ENCODE results near the gene SIL1.
"Not testable (repeated sequence)": the region's sequence is repeated elsewhere in the genome, so short reads cannot be mapped to it uniquely, and the experiment has no call there.

SIL1 gene

GRCh38 chr5:139204196-139204595, 6.0 kb upstream of the SIL1 start:
- DNase-seq (ENCODE audit: low read depth) = peak; percentile 13

DNA sequence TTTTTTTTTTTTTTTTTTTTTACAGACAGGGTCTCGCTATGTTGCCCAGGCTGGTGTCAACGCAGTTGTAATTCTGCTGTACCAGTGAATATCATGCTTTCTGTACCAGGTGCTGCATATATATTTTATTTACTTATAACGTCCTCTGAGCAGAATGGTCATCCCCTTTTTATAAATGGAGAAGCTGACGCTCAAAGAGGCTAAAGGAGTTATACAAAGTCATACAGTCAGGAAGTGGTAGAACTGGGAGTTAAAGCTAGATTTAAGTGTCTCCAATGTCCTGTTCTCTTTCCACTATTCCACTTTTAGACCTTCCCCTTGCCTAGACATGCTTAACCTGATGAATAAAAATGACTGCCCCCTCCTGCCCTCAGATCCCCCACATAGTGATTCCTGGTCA, 1.2 kb upstream of the SIL1 start:
- no peak for DNase-seq (ENCODE audit: low read depth)

DNA sequence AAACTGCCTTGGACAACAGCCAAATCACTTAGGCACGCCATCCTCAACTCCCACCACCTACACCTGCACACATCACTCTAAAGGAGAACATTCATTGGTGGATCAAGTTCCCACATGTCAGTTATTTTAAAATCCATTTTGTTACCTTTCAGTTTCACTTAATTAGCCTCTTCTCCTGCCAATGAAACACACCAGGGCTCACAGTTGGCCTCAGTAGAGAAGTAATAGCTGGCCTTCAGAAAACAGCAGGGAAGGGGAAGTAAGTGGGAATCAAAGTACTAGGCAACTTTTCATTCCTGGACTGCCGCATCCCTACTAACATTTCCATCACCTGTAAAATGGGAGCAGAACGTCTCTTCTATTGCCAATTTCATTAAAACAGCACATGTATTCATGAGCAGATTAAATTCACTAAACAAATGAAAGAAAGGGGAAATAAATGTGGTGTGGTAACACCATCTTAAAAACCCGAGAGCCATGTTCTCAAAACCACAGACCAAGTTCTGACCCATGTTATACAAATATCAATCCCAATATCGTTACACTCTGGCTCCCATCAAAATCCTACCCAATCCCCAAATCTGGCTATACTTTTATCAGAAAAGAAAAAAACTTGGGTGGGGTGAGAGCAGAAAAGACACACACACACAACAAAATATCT, 1.7 kb downstream of the SIL1 start:
- DNase-seq (ENCODE audit: low read depth) = no peak

GRCh38 chr5:139194486-139194885, 3.7 kb downstream of the SIL1 start:
- DNase-seq (ENCODE audit: low read depth) = no peak

DNA sequence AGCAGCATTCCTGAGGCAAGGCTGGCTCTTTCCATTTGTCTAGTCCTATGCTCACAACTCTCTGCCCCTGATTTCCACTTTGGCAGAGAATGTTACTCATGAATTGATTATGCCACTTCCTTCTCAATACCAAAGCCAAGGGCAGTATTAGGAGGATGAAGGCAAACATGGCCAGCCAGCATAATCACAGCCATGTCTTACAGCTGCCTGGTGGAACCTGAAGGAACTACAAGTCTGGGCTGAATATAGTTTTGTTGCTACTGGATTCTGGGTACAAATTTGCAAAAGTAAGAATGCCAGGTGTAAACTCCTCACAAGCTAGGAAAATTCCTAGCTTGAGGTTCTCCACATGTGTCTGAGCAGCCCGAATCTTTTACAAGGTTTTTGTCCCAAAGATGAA, 4.2 kb downstream of the SIL1 start:
- DNase-seq (ENCODE audit: low read depth) = peak; percentile 35

DNA sequence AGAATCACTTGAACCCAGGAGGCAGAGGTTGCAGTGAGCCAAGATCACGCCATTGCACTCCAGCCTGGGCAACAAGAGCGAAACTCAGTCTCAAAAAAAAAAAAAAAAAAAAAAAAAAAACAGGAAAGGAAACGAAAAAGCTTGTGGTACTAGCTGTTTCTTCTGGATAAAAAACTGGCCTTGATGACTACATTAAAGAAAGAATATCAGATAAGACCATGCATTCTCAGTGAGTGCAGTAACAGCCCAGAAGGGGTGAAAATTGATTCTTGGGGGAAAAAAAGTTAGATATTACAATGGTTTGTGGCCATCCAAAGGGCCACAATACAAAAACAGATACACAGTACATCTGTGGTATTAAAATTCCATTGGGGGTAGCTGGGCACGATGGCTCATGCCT, 5.3 kb downstream of the SIL1 start:
- not testable (repeated sequence) for DNase-seq (ENCODE audit: low read depth)

DNA sequence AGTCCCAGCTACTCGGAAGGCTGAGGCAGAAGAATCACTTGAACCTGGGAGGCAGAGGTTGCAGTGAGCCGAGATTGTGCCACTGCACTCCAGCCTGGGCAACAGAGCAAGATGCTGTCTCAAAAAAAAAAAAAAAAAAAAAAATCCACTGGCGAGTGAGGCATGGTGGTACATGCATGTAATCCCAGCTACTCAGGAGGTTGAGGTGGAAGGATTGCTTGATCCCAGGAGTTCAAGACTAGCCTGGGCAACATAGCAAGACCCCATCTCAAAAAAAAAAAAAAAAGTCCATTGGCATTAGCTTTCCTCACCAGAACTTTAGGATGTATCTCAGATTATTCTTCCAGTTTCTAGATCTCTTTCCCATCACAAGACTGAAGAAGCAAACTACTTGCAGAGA, 6.2 kb downstream of the SIL1 start:
- not testable (repeated sequence) for DNase-seq (ENCODE audit: low read depth)

DNA sequence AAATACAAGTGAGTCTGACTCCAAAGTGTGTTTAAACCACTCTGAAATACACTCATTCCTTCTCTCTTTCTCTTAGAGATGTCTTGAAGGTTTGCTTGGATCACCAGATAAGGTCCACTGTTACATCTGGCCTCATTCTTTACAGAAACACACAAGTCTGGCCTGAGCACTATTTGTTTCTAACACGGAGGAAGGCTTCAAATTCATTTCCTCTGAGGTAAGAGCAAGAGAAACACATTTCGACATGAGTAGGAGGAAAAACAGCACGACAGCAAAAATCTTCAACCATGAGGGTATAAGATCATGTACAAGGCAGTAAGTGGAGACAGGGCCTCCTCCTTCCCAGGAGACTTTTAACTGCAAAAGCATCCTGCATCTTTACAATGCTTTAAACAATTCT, 8.0 kb downstream of the SIL1 start:
- DNase-seq (ENCODE audit: low read depth) = peak; percentile 96

- DNase-seq (ENCODE audit: low read depth) = no peak
Measured at GRCh38 chr5:139188558-139189270, 9.5 kb downstream of the SIL1 start.

GRCh38 chr5:139186752-139187326, 11.3 kb downstream of the SIL1 start:
- DNase-seq (ENCODE audit: low read depth) = peak; percentile 60

- DNase-seq (ENCODE audit: low read depth) = peak; percentile 39
Measured at GRCh38 chr5:139186261-139186660, 11.9 kb downstream of the SIL1 start.

DNA sequence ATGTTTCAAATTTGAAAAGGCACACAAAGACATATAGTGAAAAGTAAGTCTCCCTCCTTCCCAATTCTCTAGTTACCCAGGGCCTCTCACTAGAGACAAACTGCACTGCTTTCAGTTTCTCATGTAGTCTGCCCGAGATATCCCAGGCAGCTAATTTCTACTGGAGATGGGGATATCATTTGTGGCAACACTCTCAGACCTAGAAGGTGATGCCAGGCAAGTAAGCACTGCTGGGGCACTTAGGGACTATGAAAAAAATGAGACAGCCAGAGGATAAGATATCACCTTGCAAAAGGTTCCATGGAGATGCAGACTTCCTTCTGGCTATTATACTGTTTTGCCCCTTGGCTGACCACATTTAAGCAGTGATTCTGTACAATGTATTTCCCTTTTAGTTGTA, 12.6 kb downstream of the SIL1 start:
- DNase-seq (ENCODE audit: low read depth) = no peak

GRCh38 chr5:139183502-139183901, 14.7 kb downstream of the SIL1 start:
- DNase-seq (ENCODE audit: low read depth) = no peak

DNA sequence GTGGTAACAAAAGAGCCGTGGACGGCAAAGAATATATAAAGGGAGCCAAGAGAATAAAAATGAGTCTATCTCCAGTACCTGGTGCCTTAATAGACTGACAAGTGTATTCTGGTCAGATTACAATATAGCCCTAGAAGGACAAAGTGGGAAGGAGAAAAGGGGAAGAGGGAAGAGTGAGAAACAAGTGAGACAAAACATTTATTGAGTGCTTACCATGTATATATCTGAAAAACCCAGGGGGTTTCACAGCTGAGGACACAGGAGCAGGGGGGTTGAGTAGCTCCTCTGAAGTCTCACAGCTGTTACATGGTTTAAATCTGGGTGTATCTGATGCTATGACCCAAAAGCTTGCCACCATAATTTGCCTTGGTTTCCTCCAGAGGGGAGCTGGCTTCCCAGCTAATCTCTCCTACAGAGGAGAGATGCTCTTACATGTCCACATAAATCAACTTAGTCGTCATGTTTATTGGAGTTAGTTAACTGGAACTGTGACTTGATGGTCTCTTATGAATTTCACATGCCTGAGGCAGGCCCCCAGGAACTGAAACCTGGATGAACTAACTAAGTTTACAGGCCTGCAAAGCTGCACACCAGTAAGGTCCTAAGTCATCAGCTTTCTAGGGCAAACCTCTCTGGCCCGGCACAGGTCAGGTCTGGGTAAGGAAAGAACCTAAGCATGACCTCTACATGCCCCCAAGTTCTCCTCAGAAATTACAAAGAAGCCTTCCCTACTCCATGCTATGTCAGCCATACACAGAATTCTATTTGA, 15.5 kb downstream of the SIL1 start:
- no peak for DNase-seq (ENCODE audit: low read depth)

DNA sequence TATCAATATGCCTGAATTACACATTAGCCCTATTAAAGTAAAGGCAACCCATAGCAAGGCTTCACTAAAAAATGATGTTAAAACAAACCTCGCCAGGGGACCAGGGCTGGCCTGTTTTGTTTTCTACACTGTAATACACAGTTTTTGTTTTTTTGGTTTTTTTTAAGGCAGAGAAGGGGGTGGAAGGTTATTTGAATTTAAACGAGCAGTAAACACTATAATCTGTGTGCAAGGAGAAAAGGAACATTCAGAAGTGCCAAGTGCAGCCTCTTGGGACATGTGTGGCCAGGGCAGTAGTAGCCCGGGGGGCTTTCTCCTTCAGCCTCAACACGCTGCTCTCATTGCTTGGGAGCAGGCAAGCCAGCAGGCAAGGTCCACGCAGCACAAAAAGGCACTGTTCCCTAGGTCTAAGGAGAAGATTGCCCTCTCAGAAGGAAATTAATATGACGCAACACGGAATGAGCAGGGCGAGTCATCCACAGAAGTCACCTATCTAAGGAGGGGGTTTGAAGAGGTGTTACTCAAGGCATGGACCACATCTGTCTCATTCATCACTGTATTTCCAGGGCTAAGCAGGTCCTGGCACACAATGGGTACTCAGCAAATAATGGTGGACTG, 16.2 kb downstream of the SIL1 start:
- peak; percentile 65 for DNase-seq (ENCODE audit: low read depth)

- DNase-seq (ENCODE audit: low read depth) = no peak
Measured at GRCh38 chr5:139181322-139181730, 16.8 kb downstream of the SIL1 start.

GRCh38 chr5:139180850-139181249, 17.3 kb downstream of the SIL1 start:
- no peak for DNase-seq (ENCODE audit: low read depth)

- not testable (repeated sequence) for DNase-seq (ENCODE audit: low read depth)
Measured at GRCh38 chr5:139179778-139180513, 18.2 kb downstream of the SIL1 start.

DNA sequence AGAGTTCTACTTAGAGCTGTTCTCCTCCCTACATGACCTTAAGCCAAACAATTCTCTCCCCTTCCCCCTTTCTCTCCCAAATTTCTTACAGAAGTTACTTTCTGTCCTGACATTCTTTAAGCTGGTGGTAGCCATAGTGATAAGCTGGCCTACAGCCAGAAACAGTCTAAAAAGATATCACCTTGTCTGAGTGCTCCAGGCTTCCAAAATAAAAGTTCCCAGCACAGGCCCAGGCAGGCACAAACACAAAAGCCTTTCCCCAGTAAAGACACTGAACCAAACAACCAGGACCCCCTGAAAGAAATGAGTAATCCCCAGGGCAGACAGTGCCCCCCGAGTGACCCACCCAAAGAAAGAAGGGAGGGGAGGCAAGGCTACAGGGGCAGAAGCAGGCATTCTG, 19.2 kb downstream of the SIL1 start:
- peak; percentile 34 for DNase-seq (ENCODE audit: low read depth)

DNA sequence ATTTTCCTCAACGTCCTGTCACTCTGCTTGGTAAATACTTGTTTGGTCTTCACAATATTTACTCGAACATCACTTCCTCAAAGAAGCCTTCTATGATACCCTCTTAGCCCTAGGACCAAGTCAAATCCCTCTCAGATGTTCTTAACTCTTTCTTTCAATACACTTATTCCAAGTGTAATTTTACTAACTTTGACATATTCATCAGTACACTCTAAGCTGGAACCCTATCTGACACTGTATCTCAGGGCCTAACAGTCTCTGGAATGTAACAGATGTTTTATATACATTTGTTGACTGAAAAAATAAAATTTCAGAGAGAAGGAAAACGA, 19.6 kb downstream of the SIL1 start:
- peak; percentile 14 for DNase-seq (ENCODE audit: low read depth)

DNA sequence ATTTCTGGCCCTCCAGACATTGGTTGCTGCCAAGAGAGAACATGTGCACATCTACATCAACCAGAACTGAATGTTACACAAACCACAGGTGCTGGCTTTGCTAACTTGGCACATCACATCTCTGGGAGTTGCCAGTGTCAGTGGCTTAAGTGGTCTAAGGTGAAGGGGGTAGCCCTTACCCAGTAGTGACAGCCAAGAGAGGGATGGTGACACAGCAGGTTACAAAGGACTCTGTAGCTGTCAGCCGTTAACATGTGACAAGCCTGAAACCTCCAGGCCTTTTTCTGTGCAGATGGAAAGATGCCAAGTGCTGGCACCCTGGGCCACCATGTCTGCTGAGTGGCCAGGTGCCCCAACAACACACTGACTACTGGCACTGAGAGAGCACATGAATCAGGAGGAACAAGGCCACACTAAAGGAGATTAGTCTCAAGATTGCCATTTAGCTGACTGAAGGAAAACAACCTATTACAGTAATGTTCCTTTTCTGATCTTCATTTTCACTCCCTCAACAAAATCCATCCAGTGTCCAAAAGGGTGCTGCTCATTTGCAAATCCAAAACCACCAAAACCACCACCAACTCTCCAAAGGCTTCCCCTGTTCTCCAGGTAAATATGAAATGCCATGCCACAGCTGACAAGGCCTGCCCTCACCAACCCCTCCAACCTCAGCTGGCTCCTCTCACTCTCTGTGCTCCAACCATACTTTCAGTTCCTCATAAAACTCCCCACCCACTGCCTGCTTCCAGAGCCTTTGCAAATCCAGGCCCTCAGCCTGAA, 20.2 kb downstream of the SIL1 start:
- peak; percentile 22 for DNase-seq (ENCODE audit: low read depth)
